ENCODE data around the gene DPP6. TPM values are rescaled to one million over a fixed set of nuclear protein-coding genes. Genes with fewer than 3 reads are reported as not detected.

The DPP6 gene
- total RNA-seq, 1 experiment from 2014 or later = not detected

DNA sequence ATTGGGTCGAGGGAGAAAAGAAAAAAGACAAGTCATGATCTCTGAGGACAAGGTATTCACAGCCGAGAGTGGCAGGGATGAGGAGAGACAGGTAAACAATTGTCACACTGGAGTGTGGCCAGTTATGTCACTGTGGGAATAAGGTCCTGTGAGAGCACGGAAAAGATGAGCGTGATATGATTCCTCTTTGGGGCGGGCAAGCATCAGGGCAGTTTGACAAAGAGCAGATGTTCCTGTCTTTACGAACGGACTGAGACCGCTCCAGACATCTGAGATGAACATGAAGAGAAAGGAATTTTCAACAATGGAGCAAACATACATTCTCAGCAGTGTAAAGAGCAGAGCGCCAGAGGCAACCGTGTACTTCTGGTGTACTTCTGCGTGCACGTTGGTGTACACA, 278.1 kb downstream of the DPP6 start:
- no peak for DNase-seq (ENCODE audit: low spot score)
- H3K27me3 ChIP-seq (replicated peaks; ENCODE audit: insufficient read depth, low read depth, low read length, poor library complexity) = no peaks in the 10 kb centered on the region
- H3K9me3 ChIP-seq (ENCODE audit: low read depth, low read length, poor library complexity, severe bottlenecking) = no peaks in the 10 kb centered on the region
- CTCF ChIA-PET = no interaction called here
- no peaks in the 10 kb centered on the region for H3K4me1 ChIP-seq (ENCODE audit: insufficient read depth, low read length, poor library complexity, severe bottlenecking)
- no peak overlapping the region for H3K4me3 ChIP-seq (ENCODE audit: low read depth, low read length, poor library complexity, severe bottlenecking)
- BruUV-seq (replicated peaks) = no TSS peak
- no peak overlapping the region for H3K27ac ChIP-seq (ENCODE audit: low read depth, low read length, poor library complexity, severe bottlenecking)
- POLR2A ChIA-PET (ENCODE audit: low non-redundant PET) = no interaction called here
- no peaks in the 10 kb centered on the region for H3K36me3 ChIP-seq (ENCODE audit: insufficient read depth, low read length, poor library complexity, severe bottlenecking)
- TF ChIP-seq EZH2 (IDR thresholded peaks at IDR 0.05; ENCODE audit: borderline replicate concordance, low read depth, low read length, poor library complexity, severe bottlenecking) = no peak
- TF ChIP-seq, protein P1, sequence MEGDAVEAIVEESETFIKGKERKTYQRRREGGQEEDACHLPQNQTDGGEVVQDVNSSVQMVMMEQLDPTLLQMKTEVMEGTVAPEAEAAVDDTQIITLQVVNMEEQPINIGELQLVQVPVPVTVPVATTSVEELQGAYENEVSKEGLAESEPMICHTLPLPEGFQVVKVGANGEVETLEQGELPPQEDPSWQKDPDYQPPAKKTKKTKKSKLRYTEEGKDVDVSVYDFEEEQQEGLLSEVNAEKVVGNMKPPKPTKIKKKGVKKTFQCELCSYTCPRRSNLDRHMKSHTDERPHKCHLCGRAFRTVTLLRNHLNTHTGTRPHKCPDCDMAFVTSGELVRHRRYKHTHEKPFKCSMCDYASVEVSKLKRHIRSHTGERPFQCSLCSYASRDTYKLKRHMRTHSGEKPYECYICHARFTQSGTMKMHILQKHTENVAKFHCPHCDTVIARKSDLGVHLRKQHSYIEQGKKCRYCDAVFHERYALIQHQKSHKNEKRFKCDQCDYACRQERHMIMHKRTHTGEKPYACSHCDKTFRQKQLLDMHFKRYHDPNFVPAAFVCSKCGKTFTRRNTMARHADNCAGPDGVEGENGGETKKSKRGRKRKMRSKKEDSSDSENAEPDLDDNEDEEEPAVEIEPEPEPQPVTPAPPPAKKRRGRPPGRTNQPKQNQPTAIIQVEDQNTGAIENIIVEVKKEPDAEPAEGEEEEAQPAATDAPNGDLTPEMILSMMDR (conservative IDR thresholded peaks at IDR 0.05; ENCODE audit: low read depth, low read length) = no peak
- intact Hi-C loops (cut with micrococcal nuclease; ENCODE audit: unreplicated experiment) = no loop called here

DNA sequence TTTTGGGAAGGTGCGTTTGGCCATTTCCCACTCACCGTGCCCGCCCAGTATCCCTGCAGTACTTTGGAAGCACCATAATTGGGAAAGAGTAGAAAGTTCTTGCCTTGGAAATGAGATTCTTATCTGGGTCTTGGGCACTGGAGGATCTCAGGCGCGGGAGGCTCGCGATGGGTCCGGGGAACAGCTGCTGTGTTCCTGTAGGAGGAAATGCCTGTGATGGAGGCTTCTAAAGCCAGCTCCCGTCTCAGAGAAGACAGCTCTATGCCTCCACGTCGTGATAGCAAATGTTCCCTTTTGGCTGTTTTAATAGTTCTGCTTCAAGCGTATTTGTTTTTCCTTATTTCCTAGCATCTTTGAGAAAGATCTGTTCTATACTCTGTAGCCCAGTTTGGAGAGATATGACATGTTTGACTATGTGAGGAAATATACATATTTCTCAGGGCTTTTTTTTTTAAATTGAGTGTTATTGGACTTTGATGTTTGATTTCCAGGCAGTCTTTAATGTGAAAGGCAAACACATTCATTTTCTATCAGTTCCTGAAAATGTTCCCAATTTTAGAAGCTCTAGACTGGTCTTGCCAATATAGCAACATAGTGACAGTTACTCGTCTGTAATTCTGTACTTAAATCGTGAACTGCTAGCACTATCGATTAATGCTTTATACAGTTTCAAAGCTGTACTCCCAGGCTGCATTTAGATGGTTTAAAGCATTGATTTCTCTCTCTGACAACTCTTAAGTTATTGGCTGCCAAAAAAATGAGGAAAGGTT, 280.8 kb downstream of the DPP6 start:
- no peak for DNase-seq (ENCODE audit: low spot score)
- ChIA-PET POLR2A (ENCODE audit: low non-redundant PET) (interaction anchor here (0.7 kb wide), 1 partner anchor 63 kb away, joined by 3 read pairs; no protein-coding TSS in a partner anchor), CTCF (no interaction called here)
- Histone ChIP-seq H3K4me3 (ENCODE audit: low read depth, low read length, poor library complexity, severe bottlenecking) (no peak overlapping the region), H3K36me3 (ENCODE audit: insufficient read depth, low read length, poor library complexity, severe bottlenecking) (no peaks in the 10 kb centered on the region), H3K9me3 (ENCODE audit: low read depth, low read length, poor library complexity, severe bottlenecking) (peaks cover 2% of the 10 kb centered on the region), H3K27me3 (replicated peaks; ENCODE audit: insufficient read depth, low read depth, low read length, poor library complexity) (no peaks in the 10 kb centered on the region), H3K27ac (ENCODE audit: low read depth, low read length, poor library complexity, severe bottlenecking) (no peak overlapping the region), H3K4me1 (ENCODE audit: insufficient read depth, low read length, poor library complexity, severe bottlenecking) (no peaks in the 10 kb centered on the region)
- BruUV-seq (replicated peaks) = no TSS peak
- TF ChIP-seq, protein P1 (conservative IDR thresholded peaks at IDR 0.05; ENCODE audit: low read depth, low read length) = no peak
- TF ChIP-seq EZH2 (IDR thresholded peaks at IDR 0.05; ENCODE audit: borderline replicate concordance, low read depth, low read length, poor library complexity, severe bottlenecking) = no peak
- intact Hi-C loops (cut with micrococcal nuclease; ENCODE audit: unreplicated experiment) = no loop called here

DNA sequence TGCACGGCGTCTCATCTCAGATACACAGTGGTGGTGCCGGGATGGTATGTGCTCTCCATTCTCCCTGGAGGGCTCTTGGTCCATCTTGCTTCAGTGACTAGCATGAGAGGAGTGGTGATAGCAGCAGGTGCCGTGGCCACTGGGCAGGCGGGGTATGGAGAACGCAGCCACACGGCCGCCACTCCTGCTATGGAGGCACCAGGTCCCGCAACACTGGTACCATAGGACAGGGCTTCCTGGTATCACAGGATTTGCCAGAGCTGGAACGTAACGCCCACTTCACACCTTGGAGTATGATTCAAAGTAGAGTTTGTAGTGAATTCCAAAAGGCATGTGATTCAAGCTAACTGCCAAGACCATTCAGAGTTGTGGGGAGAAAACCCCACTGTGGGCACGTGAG, 284.1 kb downstream of the DPP6 start:
- no peak for DNase-seq (ENCODE audit: low spot score)
- CTCF ChIA-PET = no interaction called here
- H3K27ac ChIP-seq (ENCODE audit: low read depth, low read length, poor library complexity, severe bottlenecking) = no peak overlapping the region
- no peaks in the 10 kb centered on the region for H3K4me1 ChIP-seq (ENCODE audit: insufficient read depth, low read length, poor library complexity, severe bottlenecking)
- H3K4me3 ChIP-seq (ENCODE audit: low read depth, low read length, poor library complexity, severe bottlenecking) = no peak overlapping the region
- POLR2A ChIA-PET (ENCODE audit: low non-redundant PET) = no interaction called here
- peaks cover 5% of the 10 kb centered on the region for H3K9me3 ChIP-seq (ENCODE audit: low read depth, low read length, poor library complexity, severe bottlenecking)
- BruUV-seq (replicated peaks) = no TSS peak
- no peaks in the 10 kb centered on the region for H3K36me3 ChIP-seq (ENCODE audit: insufficient read depth, low read length, poor library complexity, severe bottlenecking)
- intact Hi-C loops (cut with micrococcal nuclease; ENCODE audit: unreplicated experiment) = no loop called here
- TF ChIP-seq EZH2 (IDR thresholded peaks at IDR 0.05; ENCODE audit: borderline replicate concordance, low read depth, low read length, poor library complexity, severe bottlenecking) = no peak
- TF ChIP-seq, protein P1 (conservative IDR thresholded peaks at IDR 0.05; ENCODE audit: low read depth, low read length) = no peak
- H3K27me3 ChIP-seq (replicated peaks; ENCODE audit: insufficient read depth, low read depth, low read length, poor library complexity) = no peaks in the 10 kb centered on the region

Measured in A673 (cell line).